ENCODE results near the gene SLC7A5. TPM values are rescaled to one million over a fixed set of nuclear protein-coding genes. Genes with fewer than 3 reads are reported as not detected.

Gene SLC7A5
- total and polyA plus RNA-seq, 2 of the 13 experiments (the other 11 are each of a cell fraction or from before 2014, with no cell fraction given) = 79.6 to 155 TPM

- TF ChIP-seq ARID4A (CRISPR knock-in tag; IDR thresholded peaks at IDR 0.05; ENCODE audit: borderline replicate concordance) (peak; percentile 90; the same call in 1 of the 2 replicates), MEF2D (CRISPR knock-in tag; IDR thresholded peaks at IDR 0.05) (peak; percentile 90), YEATS2 (CRISPR knock-in tag; IDR thresholded peaks at IDR 0.05; ENCODE audit: borderline replicate concordance) (peak; percentile 61; the same call in 1 of the 2 replicates), ZNF598 (CRISPR knock-in tag; IDR thresholded peaks at IDR 0.05; ENCODE audit: borderline replicate concordance) (peak; percentile 42; the same call in 1 of the 2 replicates), HBP1 (CRISPR knock-in tag; IDR thresholded peaks at IDR 0.05; ENCODE audit: low read depth) (peak; percentile 44; the same call in 1 of the 2 replicates), KAT8 (CRISPR knock-in tag; IDR thresholded peaks at IDR 0.05) (peak; percentile 82), ARID2 (CRISPR knock-in tag; IDR thresholded peaks at IDR 0.05; ENCODE audit: borderline replicate concordance) (peak; percentile 86; the same call in 1 of the 2 replicates), ZNF609 (CRISPR knock-in tag; IDR thresholded peaks at IDR 0.05; ENCODE audit: borderline replicate concordance) (peak; percentile 95), PATZ1 (CRISPR knock-in tag; IDR thresholded peaks at IDR 0.05) (peak; percentile 100), ZBTB20 (CRISPR knock-in tag; IDR thresholded peaks at IDR 0.05; ENCODE audit: borderline replicate concordance, low read depth) (peak; percentile 61; the same call in 1 of the 2 replicates), UBTF (CRISPR knock-in tag; IDR thresholded peaks at IDR 0.05) (peak; percentile 93)
These were observed 1.3 kb upstream of the SLC7A5 start (continued) for GRCh38 chr16:87870418-87871291.
